ENCODE data around the gene IFNG.

DNA sequence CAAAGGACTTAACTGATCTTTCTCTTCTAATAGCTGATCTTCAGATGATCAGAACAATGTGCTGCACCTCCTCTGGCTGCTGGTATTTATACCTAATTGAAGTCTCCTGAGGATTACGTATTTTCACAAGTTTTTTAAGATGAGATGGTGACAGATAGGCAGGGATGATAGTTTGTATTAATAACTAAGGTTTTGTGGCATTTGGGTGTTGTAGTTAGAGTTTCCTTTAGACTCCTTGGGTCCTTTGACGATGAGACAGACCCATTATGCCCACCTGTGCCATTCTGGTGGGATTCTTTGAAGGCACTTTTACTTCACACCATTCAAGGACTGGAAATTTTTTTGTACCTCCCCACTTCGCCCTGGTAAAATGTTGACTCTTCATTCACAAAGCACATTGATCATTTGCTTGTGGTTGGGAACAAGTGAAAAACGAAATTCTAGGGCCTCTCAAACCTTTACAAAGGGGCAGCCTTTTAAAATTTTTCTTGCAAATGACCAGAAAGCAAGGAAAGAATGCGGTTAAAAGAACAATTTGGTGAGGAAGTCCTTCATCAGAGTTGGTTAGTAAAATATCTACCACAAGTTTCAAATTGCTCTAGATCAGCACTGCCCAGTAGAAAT is at the start of gene IFNG:
- no peak for TF ChIP-seq POLR2A (IDR thresholded peaks at IDR 0.05; ENCODE audit: low read depth, low read length)
- TF ChIP-seq POLR2AphosphoS5 (IDR thresholded peaks at IDR 0.05; ENCODE audit: low read depth, low read length) = no peak
